ENCODE data around the gene EFR3B. TPM values are rescaled to one million over a fixed set of nuclear protein-coding genes. Genes with fewer than 3 reads are reported as not detected.
"Not testable (repeated sequence)": the region's sequence is repeated elsewhere in the genome, so short reads cannot be mapped to it uniquely, and the experiment has no call there.

EFR3B gene
- total RNA-seq, 1 donor from 2014 or later = 0.40 TPM

GRCh38 chr2:25071966-25072365 lies 30.1 kb downstream of the EFR3B start:
- DNase-seq (ENCODE audit: low read depth) = no peak

GRCh38 chr2:25072606-25073005 lies 30.7 kb downstream of the EFR3B start:
- no peak for DNase-seq (ENCODE audit: low read depth)

- no peak for DNase-seq (ENCODE audit: low read depth)
These were observed 31.1 kb downstream of the EFR3B start for GRCh38 chr2:25073025-25073424.

DNA sequence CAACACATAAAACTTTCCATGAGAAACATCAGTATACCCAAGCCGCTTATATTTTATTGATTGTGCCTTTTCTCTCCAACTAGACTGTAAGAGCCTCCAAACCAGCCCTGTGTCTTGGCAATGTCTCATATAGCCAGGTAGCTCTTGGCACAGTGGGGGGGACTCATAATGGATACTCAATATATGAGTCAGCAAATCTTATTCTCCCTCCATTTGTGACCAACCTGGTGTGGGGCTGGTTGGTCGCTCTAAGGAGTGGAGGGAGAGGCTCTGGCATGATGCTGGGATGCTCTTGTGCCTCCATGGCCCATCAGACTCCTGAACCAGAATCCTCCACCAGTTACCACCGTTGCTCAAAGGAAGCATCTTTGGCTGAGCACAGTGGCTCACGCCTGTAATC lies 32.0 kb downstream of the EFR3B start:
- no peak for DNase-seq (ENCODE audit: low read depth)

DNA sequence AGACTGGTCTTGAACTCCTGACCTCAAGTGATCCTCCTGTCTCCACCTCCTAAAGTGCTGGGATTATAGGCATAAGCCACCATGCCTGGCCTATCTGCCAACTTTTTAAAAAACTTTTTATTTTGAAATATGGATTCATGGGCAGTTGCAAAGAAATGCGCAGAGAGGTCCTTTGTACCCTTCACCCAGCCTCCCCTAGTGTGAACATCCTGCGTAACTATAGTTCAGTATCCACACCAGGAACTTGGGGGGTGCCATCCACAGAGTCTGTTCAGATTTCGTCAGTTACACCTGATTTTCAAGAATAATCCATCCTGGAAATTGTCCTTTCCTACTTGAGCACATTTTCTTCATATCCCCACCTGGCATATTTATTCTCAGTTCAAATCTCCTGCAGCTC lies 33.0 kb downstream of the EFR3B start:
- no peak for DNase-seq (ENCODE audit: low read depth)

DNA sequence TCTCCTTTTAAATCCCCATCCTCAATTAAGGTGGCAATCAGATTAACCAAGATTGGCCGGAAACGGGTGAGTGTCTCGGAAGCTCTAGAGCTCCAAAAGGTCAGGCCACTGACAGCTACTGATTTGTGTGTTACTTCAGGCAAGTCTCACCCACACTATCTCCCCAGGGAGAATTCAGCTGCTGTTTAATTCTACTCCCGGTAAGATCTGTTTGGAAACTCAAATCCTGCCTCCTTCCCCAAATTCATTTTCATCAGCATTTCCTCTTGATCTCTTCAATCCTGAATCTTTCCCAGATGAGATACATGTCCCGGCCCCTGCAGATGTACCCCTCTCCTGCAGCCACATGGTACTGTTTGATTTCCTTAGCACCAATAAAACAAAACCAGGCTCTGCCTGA lies 34.9 kb downstream of the EFR3B start:
- no peak for DNase-seq (ENCODE audit: low read depth)

DNA sequence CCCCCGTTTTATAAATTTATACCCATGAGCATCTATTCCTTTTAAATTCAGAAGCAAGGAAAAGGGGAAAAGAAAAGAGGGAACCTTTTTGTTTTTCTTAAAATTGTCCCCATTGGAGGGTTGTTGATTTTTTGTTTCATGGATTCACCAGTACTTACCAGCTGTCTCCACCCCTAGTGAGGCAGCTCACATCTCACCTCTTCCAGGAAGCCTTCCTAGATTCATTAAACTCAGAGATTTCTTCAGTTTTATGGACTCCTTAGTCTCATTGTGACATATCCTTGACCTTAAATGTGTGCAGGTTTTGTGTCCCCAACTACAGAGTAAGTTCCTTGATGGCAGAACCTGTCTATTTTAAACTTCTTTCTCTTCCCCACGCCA lies 35.9 kb downstream of the EFR3B start:
- no peak for DNase-seq (ENCODE audit: low read depth)

GRCh38 chr2:25078170-25079049 lies 36.5 kb downstream of the EFR3B start:
- DNase-seq (ENCODE audit: low read depth) = peak; percentile 68

DNA sequence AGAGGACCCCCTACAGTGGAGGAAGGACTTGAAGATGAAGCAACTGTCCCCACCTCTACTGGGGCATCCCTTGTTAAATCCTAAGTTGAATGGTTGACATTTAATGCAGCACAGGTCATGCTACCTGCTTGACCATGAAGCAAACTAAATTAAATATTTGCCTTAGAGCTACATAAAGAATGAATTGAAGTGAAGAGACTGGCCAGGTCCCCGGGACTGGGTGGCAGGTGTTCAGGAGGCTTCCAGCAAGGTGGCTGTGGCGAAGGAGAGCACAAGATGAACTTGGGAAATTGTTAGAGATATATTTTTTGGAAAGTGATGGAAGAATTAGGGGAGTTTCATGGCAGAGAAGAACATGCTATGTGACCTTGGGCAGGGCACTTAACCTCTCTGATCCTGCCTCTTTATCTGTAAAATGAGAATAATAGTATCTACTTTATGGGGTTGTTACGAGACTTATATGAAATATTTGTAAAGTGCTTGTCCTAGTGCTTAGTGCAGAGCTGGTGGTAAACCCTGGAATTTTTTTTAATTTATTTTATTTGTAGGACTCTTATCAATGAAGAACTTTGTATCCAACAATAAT lies 37.3 kb downstream of the EFR3B start:
- no peak for DNase-seq (ENCODE audit: low read depth)

- DNase-seq (ENCODE audit: low read depth) = no peak
These were observed 39.4 kb downstream of the EFR3B start for GRCh38 chr2:25081237-25081790.

GRCh38 chr2:25082002-25082622 lies 40.2 kb downstream of the EFR3B start:
- DNase-seq (ENCODE audit: low read depth) = no peak

GRCh38 chr2:25085761-25086560 lies 44.1 kb downstream of the EFR3B start:
- DNase-seq (ENCODE audit: low read depth) = no peak

GRCh38 chr2:25088817-25089516 lies 47.1 kb downstream of the EFR3B start:
- no peak for DNase-seq (ENCODE audit: low read depth)

DNA sequence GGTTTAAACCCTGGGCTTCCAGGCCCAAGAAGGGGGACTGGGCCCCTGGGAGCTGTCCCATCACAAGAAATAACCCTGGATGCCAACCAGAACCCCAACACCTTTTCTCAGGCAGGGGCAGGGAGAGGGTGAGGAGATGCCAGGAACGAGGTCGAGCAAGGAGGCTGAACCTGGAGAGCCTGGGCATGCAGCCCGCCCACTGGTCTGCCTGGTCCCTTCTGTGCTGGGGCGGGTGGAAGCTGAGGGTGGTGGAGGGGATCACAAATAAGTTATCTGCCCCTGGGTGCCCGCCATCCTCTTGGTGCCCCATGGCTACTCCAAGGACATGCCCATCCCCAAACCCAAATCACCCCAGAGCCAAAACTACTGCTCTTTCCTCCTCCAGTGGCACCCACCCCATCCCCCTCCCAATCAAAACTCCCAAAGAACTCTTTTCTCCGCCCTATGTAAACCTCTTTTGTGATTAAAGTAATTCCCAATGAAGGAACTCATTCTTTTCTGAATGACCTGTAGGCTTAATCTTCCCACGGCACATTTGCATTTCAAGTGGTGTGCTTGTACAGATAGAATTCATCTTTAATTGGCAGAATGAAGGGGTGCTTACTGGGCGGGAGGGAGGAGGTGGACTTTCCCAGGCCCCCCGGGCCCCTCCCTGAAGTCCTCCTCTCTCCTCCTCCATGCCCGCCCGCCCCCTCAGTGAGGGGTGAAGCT lies 47.9 kb downstream of the EFR3B start:
- DNase-seq (ENCODE audit: low read depth) = no peak

- DNase-seq (ENCODE audit: low read depth) = no peak
These were observed 48.9 kb downstream of the EFR3B start for GRCh38 chr2:25090801-25091200.

DNA sequence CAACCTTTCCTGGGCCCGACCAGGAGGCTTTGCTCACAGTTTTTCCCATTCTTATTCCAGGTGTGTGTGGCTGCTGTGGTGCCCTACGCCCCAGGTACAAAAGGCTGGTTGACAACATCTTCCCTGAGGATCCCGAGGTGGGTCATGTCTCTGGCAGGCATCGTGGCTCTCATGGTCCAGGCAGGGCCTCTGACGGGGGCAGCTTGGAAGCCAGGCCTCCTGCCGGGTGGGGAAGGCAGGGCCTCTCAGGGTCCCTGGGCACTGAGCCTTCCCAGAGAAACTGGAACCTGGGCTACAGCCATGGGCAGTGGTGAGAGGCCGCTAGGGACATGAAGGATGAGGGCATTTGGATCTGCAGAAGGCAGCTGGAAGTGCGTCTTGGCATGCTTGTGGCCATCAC lies 49.4 kb downstream of the EFR3B start:
- DNase-seq (ENCODE audit: low read depth) = no peak

DNA sequence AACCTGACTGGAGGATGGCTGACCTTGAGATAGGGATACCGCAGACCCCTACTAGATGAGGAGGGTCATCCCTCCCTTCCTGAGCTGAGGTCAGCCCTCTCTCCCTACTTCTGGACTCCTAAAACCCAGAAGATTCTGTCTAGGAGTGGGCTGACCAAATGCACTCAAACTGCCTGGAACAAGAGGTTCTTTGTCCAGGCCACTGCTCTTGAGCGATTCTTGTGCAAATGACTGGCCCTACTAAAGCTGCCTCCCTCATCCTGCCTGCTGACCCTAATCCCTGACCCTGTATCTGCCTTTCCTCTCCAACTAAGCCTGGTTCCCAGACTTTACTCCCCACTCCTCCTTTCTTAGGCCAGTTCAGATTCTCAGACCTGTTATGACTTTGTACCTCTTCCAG lies 56.2 kb downstream of the EFR3B start:
- no peak for DNase-seq (ENCODE audit: low read depth)

DNA sequence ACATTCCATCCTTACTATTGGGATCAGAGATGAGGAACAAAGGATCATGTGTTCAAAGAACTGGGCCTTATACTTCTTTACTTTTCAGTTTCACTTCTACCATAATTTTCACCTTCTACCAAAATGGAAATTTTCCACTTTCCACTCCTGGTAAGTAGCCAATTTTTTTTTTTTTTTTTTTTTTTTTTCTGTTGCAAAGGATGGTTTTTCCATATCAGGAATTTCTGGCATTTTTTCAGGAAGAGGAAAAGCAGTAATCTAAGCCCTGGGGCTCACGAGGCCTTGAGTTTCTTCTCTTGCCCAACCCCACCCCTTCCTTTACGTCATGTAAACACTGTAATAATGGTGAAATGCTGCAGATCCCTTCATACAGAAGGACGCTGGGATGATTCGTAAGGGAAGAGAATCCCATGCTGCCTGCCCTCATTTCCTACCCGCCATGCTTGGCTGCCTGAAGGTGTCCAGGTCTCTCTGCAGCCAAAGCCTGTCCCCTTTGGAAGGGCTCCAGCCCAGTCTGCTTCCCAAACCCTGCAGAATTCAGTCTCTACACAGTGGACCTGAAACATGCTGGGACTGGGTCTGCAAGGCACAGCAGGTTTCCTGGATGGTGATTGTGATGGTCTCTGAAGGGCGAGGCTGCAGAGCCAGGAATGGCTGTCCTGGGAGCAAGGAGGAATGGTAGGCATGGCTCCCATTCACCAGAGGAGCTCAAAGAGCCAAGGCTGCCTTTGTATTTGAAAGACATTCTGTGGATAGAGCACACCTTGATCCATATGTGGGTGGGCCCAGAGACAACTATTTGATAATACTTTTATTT lies 57.0 kb downstream of the EFR3B start:
- no peak for DNase-seq (ENCODE audit: low read depth)

DNA sequence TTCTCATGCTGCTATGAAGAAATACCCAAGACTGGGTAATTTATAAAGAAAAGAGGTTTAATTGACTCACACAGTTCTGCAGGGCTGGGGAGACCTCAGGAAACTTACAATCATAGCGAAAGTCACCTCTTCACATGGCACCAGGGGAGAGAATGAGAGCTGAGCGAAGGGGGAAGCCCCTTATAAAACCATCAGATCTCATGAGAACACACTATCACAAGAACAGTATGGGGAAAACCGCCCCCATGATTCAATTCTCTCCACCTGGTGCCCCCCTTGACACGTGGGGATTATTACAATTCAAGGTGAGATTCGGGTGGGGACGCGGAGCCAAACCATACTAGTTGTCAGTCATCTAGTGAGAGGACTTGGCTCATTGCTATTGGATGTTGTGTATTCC lies 60.5 kb downstream of the EFR3B start:
- DNase-seq (ENCODE audit: low read depth) = not testable (repeated sequence)

All from renal cortical epithelial cell (primary cell).